ENCODE results near the gene DCDC1. TPM values are rescaled to one million over a fixed set of nuclear protein-coding genes. Genes with fewer than 3 reads are reported as not detected.

Gene DCDC1
- total RNA-seq, 1 experiment from 2014 or later: 1.5 TPM

- BruUV-seq (replicated peaks): no TSS peak
- no peaks in the 10 kb centered on the region for H3K79me2 ChIP-seq (ENCODE audit: insufficient read depth, low read length)
Measured at GRCh38 chr11:31264834-31265233, 104.7 kb downstream of the DCDC1 start.

GRCh38 chr11:31262761-31263160 is 106.8 kb downstream of the DCDC1 start:
- CTCF ChIA-PET: no interaction called here
- POLR2A ChIA-PET: no interaction called here
- intact Hi-C loops (cut with micrococcal nuclease): no loop called here

More at GRCh38 chr11:31264834-31265233, 104.7 kb downstream of the DCDC1 start:
- no peaks in the 10 kb centered on the region for H3K4me1 ChIP-seq (ENCODE audit: control insufficient read depth in 1 of 2, insufficient read depth in 2 of 2, low read length in 2 of 2)
- no peak overlapping the region for H3K4me2 ChIP-seq (ENCODE audit: low read length)
- DNase-seq (ENCODE audit: low read depth, low spot score): no peak
- no peaks in the 10 kb centered on the region for H3K9me2 ChIP-seq (ENCODE audit: insufficient read depth)
- H3K36me3 ChIP-seq (ENCODE audit: control insufficient read depth in 1 of 2, insufficient read depth in 2 of 2, low read length in 2 of 2): no peaks in the 10 kb centered on the region
- intact Hi-C loops (cut with micrococcal nuclease): no loop called here
- no peaks in the 10 kb centered on the region for H3K27me3 ChIP-seq (ENCODE audit: insufficient read depth, low read length)
- TF ChIP-seq SRF (IDR thresholded peaks at IDR 0.05; ENCODE audit: low read depth) (no peak), CTCF (IDR thresholded peaks at IDR 0.05 in 2 of 3, conservative IDR thresholded peaks at IDR 0.05 in 1 of 3; ENCODE audit: borderline replicate concordance in 1 of 3, insufficient read depth in 1 of 3, low read depth in 2 of 3, low read length in 2 of 3) (peak in 1 of 3 experiments; percentile 18; a peak in 1 of 6 replicates)
- H3K9me3 ChIP-seq (ENCODE audit: control insufficient read depth in 1 of 2, insufficient read depth in 1 of 2, low read depth in 1 of 2, low read length in 2 of 2): no peaks in the 10 kb centered on the region
- no peak for ATAC-seq
- no peaks in the 10 kb centered on the region for H4K20me1 ChIP-seq (ENCODE audit: insufficient read depth)
- H2AFZ ChIP-seq (ENCODE audit: low read depth, low read length, poor library complexity, severe bottlenecking): no peak overlapping the region
- RAD21 ChIA-PET (ENCODE audit: low non-redundant PET in 1 of 2, low total read pairs in 2 of 2, uncharacterized antibody in 2 of 2, unreplicated experiment in 2 of 2): no interaction called here
- no peak overlapping the region for H3K9ac ChIP-seq (ENCODE audit: low read length)
- no peak overlapping the region for H3K27ac ChIP-seq (ENCODE audit: low read depth, low read length)
- POLR2A ChIA-PET: no interaction called here
- CTCF ChIA-PET: interaction anchor here (0.8 kb wide), 1 partner anchor 23 kb away, joined by 3 read pairs; no protein-coding TSS in a partner anchor
- no peak overlapping the region for H3K4me3 ChIP-seq (replicated peaks in 1 of 2; ENCODE audit: low read depth in 1 of 2, low read length in 2 of 2)

More at GRCh38 chr11:31262761-31263160, 106.8 kb downstream of the DCDC1 start:
- H3K27me3 ChIP-seq (ENCODE audit: insufficient read depth, low read length): no peaks in the 10 kb centered on the region
- H2AFZ ChIP-seq (ENCODE audit: low read depth, low read length, poor library complexity, severe bottlenecking): no peak overlapping the region
- H3K4me2 ChIP-seq (ENCODE audit: low read length): no peak overlapping the region
- RAD21 ChIA-PET (ENCODE audit: low non-redundant PET in 1 of 2, low total read pairs in 2 of 2, uncharacterized antibody in 2 of 2, unreplicated experiment in 2 of 2): no interaction called here
- H4K20me1 ChIP-seq (ENCODE audit: insufficient read depth): no peaks in the 10 kb centered on the region
- ATAC-seq (no peak), DNase-seq (ENCODE audit: low read depth, low spot score) (no peak)
- no peak overlapping the region for H3K9ac ChIP-seq (ENCODE audit: low read length)
- no peak overlapping the region for H3K27ac ChIP-seq (ENCODE audit: low read depth, low read length)
- no peaks in the 10 kb centered on the region for H3K4me1 ChIP-seq (ENCODE audit: control insufficient read depth in 1 of 2, insufficient read depth in 2 of 2, low read length in 2 of 2)
- no peak overlapping the region for H3K4me3 ChIP-seq (replicated peaks in 1 of 2; ENCODE audit: low read depth in 1 of 2, low read length in 2 of 2)
- no TSS peak for BruUV-seq (replicated peaks)
- no peaks in the 10 kb centered on the region for H3K36me3 ChIP-seq (ENCODE audit: control insufficient read depth in 1 of 2, insufficient read depth in 2 of 2, low read length in 2 of 2)
- TF ChIP-seq ELF1 (IDR thresholded peaks at IDR 0.05; ENCODE audit: borderline replicate concordance, low read depth) (no peak), ZBTB33 (IDR thresholded peaks at IDR 0.05; ENCODE audit: extremely low read depth, insufficient replicate concordance, low read length) (no peak), ATF3 (IDR thresholded peaks at IDR 0.05) (no peak), ZNF274 (IDR thresholded peaks at IDR 0.05; ENCODE audit: low read depth, low read length) (no peak), SP1 (IDR thresholded peaks at IDR 0.05; ENCODE audit: low read depth) (no peak), CEBPB (IDR thresholded peaks at IDR 0.05; ENCODE audit: low read depth) (no peak)
- no peaks in the 10 kb centered on the region for H3K9me3 ChIP-seq (ENCODE audit: control insufficient read depth in 1 of 2, insufficient read depth in 1 of 2, low read depth in 1 of 2, low read length in 2 of 2)
- no peaks in the 10 kb centered on the region for H3K79me2 ChIP-seq (ENCODE audit: insufficient read depth, low read length)
- H3K9me2 ChIP-seq (ENCODE audit: insufficient read depth): no peaks in the 10 kb centered on the region

Measured in HCT116 (cell line).